GM23338 (cell line): ENCODE results near the gene CHRDL1. TPM values are rescaled to one million over a fixed set of nuclear protein-coding genes. Genes with fewer than 3 reads are reported as not detected.

Experiments
- ATAC-seq: fragments of 200-7000 bp; cut with Tn5 transposase; 3 replicates; pipeline ENCODE4 v1.9.1; 2020
- DNase-seq: peaks from one replicate; pipeline ENCODE4 v3.0.0-alpha.2; 2015; ENCODE audit warnings: low spot score
- H2AFZ ChIP-seq: fragments of 200-600 bp; sonication (generic); 2 replicates; pipeline ENCODE4 v1.8.0; 2016; ENCODE audit warnings: antibody characterized with exemption, mild to moderate bottlenecking, moderate library complexity
- H3F3A ChIP-seq: fragments of 200-600 bp; sonication (generic); replicated peaks from 2 replicates; pipeline ENCODE4 v1.8.0; 2017; ENCODE audit warnings: antibody characterized with exemption, mixed run types, low read depth
- H3K27ac ChIP-seq: fragments of 200-600 bp; sonication (generic); 2 replicates; pipeline ENCODE4 v1.6.1; 2016; ENCODE audit warnings: low read depth
- H3K27me3 ChIP-seq: fragments of 200-600 bp; sonication (generic); 2 replicates; pipeline ENCODE4 v1.8.0; 2016; ENCODE audit warnings: mild to moderate bottlenecking, mixed run types, moderate library complexity; ENCODE audit not compliant: insufficient read depth
- H3K36me3 ChIP-seq: fragments of 200-600 bp; sonication (generic); 2 replicates; pipeline ENCODE4 v1.8.0; 2016; ENCODE audit warnings: mild to moderate bottlenecking; ENCODE audit not compliant: insufficient read depth
- H3K4me1 ChIP-seq: fragments of 200-600 bp; sonication (generic); 2 replicates; pipeline ENCODE4 v1.8.0; 2016; ENCODE audit warnings: mild to moderate bottlenecking, moderate library complexity; ENCODE audit not compliant: insufficient read depth
- H3K4me2 ChIP-seq: fragments of 200-600 bp; sonication (generic); 2 replicates; pipeline ENCODE4 v1.7.1; 2017; ENCODE audit warnings: mixed run types
- H3K4me3 ChIP-seq: fragments of 200-600 bp; sonication (generic); 2 replicates; pipeline ENCODE4 v1.6.1; 2016; ENCODE audit warnings: mixed run types
- H3K79me2 ChIP-seq: fragments of 200-600 bp; sonication (generic); replicated peaks from 2 replicates; pipeline ENCODE4 v1.8.0; 2017; ENCODE audit warnings: mild to moderate bottlenecking; ENCODE audit not compliant: insufficient read depth
- H3K9me2 ChIP-seq: fragments of 200-600 bp; sonication (generic); 2 replicates; pipeline ENCODE4 v1.8.0; 2017; ENCODE audit not compliant: insufficient read depth
- H4K20me1 ChIP-seq: fragments of 200-600 bp; sonication (generic); replicated peaks from 2 replicates; pipeline ENCODE4 v1.8.0; 2017; ENCODE audit warnings: mild to moderate bottlenecking; ENCODE audit not compliant: insufficient read depth
- H3K27ac Mint-ChIP-seq: 2 replicates; pipeline ENCODE4 v1.8.0; 2020; ENCODE audit warnings: inconsistent platforms, mild to moderate bottlenecking, moderate library complexity, mixed read lengths
- H3K27me3 Mint-ChIP-seq: 3 replicates; pipeline ENCODE4 v1.8.0; 2022; ENCODE audit warnings: low read depth, mild to moderate bottlenecking, moderate library complexity, mixed read lengths, inconsistent platforms; ENCODE audit not compliant: insufficient read depth, poor library complexity
- H3K36me3 Mint-ChIP-seq: 3 replicates; pipeline ENCODE4 v1.8.0; 2021; ENCODE audit warnings: low read depth, mild to moderate bottlenecking, inconsistent platforms, moderate library complexity, mixed read lengths
- H3K4me1 Mint-ChIP-seq: 3 replicates; pipeline ENCODE4 v1.8.0; 2020; ENCODE audit warnings: mild to moderate bottlenecking, inconsistent platforms, mixed read lengths
- H3K4me3 Mint-ChIP-seq: 3 replicates; pipeline ENCODE4 v1.8.0; 2021; ENCODE audit warnings: moderate library complexity, mild to moderate bottlenecking, inconsistent platforms, mixed read lengths
- H3K9me3 Mint-ChIP-seq: 3 replicates; pipeline ENCODE4 v1.8.0; 2020; ENCODE audit warnings: moderate library complexity, mild to moderate bottlenecking, inconsistent platforms, mixed read lengths
- CREB1 ChIP-seq: fragments of 250-450 bp; sonication (Bioruptor Pico); IDR thresholded peaks from 2 replicates; pipeline ENCODE4 v1.5.0; 2020; ENCODE audit warnings: low read depth, mild to moderate bottlenecking, moderate library complexity
- EZH2 ChIP-seq: fragments of 200-600 bp; sonication (generic); IDR thresholded peaks from one replicate; pipeline ENCODE4 v1.8.0; 2017; ENCODE audit warnings: antibody characterized with exemption, mild to moderate bottlenecking, low read depth; ENCODE audit not compliant: unreplicated experiment
- JUNB ChIP-seq: IDR thresholded peaks from one replicate; pipeline ENCODE4 v1.6.1; 2016; ENCODE audit warnings: antibody characterized with exemption; ENCODE audit not compliant: unreplicated experiment
- ZNF114 ChIP-seq: fragments of 250-450 bp; sonication (Bioruptor Pico); IDR thresholded peaks from 2 replicates; pipeline ENCODE4 v1.5.0; 2020; ENCODE audit warnings: mild to moderate bottlenecking, moderate library complexity
- ZNF462 ChIP-seq: fragments of 250-450 bp; sonication (Bioruptor Pico); IDR thresholded peaks from 2 replicates; pipeline ENCODE4 v1.5.0; 2020; ENCODE audit warnings: mild to moderate bottlenecking, moderate library complexity
- polyA plus RNA-seq: library from polyadenylated mRNA; unstranded; fragments of >200 nt; fragmentation: Nextera tagmentation; extraction: Ambion mirVana; gene quantifications from 2 replicates; pipeline ENCODE4 v1.2.1, GENCODE V29; 2016
- total RNA-seq: library from RNA; depleted of rRNA; stranded (reverse); fragments of >200 nt; shearing (Covaris generic); gene quantifications from 2 replicates; pipeline ENCODE4 v1.2.3, GENCODE V29; 2014
- TF ChIP-seq, protein P1 (sequence below): IDR thresholded peaks from 2 replicates; pipeline ENCODE4 v1.6.1; 2016; ENCODE audit warnings: antibody characterized with exemption
- TF ChIP-seq, protein P2 (sequence below), 2 experiments: fragments of 200-600 bp in 1 of 2; sonication (generic) in 1 of 2; conservative IDR thresholded peaks; 2 replicates each; pipeline versions ENCODE4 v1.5.1 to v1.6.1; 2016 to 2017; ENCODE audit warnings: antibody characterized with exemption in 2 of 2, low read depth in 2 of 2, mild to moderate bottlenecking in 2 of 2, moderate library complexity in 1 of 2

CHRDL1 gene
- total and polyA plus RNA-seq, 2 experiments from 2014 or later, result 3.6 to 9.8 TPM

DNA sequence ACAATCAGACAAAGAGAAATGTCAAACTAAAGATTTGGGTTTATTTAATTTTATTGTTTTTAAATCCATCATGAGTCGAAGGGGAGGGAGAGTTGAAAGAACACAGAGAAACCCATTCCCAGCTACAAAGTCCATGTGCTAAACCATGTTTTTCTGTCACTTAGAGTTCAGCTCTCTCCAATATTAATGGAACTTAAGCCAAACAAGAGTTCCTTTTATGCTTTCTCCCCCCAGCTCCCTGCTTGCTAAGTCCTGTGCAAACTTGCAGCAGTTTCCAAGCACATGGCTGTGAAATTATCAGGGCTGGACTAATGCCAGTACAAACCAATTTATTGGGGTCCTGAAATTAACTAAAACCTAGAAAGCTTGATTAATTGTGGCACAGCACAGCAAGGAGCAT lies 9.7 kb upstream of the CHRDL1 start:
- no peaks in the 10 kb centered on the region for H3K36me3 Mint-ChIP-seq
- Histone ChIP-seq H3K9me2 (no peaks in the 10 kb centered on the region), H3F3A (no peaks in the 10 kb centered on the region), H4K20me1 (no peaks in the 10 kb centered on the region), H3K4me3 (no peak overlapping the region), H3K36me3 (no peaks in the 10 kb centered on the region), H3K27me3 (no peaks in the 10 kb centered on the region), H2AFZ (no peak overlapping the region), H3K27ac (no peak overlapping the region), H3K79me2 (no peaks in the 10 kb centered on the region), H3K4me2 (no peak overlapping the region), H3K4me1 (no peaks in the 10 kb centered on the region)
- no peaks in the 10 kb centered on the region for H3K9me3 Mint-ChIP-seq
- H3K27ac Mint-ChIP-seq, result no peak overlapping the region
- TF ChIP-seq ZNF114 (CRISPR knock-in tag) (no peak), JUNB (no peak), ZNF462 (CRISPR knock-in tag) (no peak), EZH2 (no peak), CREB1 (CRISPR knock-in tag) (no peak)
- TF ChIP-seq, protein P1, sequence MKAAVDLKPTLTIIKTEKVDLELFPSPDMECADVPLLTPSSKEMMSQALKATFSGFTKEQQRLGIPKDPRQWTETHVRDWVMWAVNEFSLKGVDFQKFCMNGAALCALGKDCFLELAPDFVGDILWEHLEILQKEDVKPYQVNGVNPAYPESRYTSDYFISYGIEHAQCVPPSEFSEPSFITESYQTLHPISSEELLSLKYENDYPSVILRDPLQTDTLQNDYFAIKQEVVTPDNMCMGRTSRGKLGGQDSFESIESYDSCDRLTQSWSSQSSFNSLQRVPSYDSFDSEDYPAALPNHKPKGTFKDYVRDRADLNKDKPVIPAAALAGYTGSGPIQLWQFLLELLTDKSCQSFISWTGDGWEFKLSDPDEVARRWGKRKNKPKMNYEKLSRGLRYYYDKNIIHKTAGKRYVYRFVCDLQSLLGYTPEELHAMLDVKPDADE, result no peak
- TF ChIP-seq, protein P2, sequence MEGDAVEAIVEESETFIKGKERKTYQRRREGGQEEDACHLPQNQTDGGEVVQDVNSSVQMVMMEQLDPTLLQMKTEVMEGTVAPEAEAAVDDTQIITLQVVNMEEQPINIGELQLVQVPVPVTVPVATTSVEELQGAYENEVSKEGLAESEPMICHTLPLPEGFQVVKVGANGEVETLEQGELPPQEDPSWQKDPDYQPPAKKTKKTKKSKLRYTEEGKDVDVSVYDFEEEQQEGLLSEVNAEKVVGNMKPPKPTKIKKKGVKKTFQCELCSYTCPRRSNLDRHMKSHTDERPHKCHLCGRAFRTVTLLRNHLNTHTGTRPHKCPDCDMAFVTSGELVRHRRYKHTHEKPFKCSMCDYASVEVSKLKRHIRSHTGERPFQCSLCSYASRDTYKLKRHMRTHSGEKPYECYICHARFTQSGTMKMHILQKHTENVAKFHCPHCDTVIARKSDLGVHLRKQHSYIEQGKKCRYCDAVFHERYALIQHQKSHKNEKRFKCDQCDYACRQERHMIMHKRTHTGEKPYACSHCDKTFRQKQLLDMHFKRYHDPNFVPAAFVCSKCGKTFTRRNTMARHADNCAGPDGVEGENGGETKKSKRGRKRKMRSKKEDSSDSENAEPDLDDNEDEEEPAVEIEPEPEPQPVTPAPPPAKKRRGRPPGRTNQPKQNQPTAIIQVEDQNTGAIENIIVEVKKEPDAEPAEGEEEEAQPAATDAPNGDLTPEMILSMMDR (conservative IDR thresholded peaks at IDR 0.05; ENCODE audit: low read depth in 2 of 2), result no peak
- H3K4me3 Mint-ChIP-seq, result no peak overlapping the region
- ATAC-seq (no peak), DNase-seq (no peak)
- H3K27me3 Mint-ChIP-seq, result peaks cover 2% of the 10 kb centered on the region
- no peaks in the 10 kb centered on the region for H3K4me1 Mint-ChIP-seq
